ENCODE data around the gene RBM11. TPM values are rescaled to one million over a fixed set of nuclear protein-coding genes. Genes with fewer than 3 reads are reported as not detected.

The RBM11 gene
- total RNA-seq, 2 donors from 2014 or later: 5.4 to 13.5 TPM

- no peaks in the 10 kb centered on the region for H3K36me3 Mint-ChIP-seq (ENCODE audit: low read depth)
- no peak overlapping the region for H3K4me3 ChIP-seq (ENCODE audit: low read length)
- no peak for DNase-seq
- no peaks in the 10 kb centered on the region for H3K36me3 ChIP-seq (ENCODE audit: control insufficient read depth, insufficient read depth, low read length)
- WGBS, 2 experiments (ENCODE audit: insufficient coverage in 1 of 2, insufficient read length in 1 of 2): 100% methylated on average over 1 of the region's 2 CpGs; no CpG with 5 or more reads in 1 of the 2 experiments
- no peak overlapping the region for H3K27ac ChIP-seq (ENCODE audit: low read depth, low read length)
- no peaks in the 10 kb centered on the region for H3K9me3 ChIP-seq (ENCODE audit: control insufficient read depth, low read length)
- no peaks in the 10 kb centered on the region for H3K27me3 ChIP-seq (ENCODE audit: control insufficient read depth, insufficient read depth, low read length, poor library complexity, severe bottlenecking)
- no peaks in the 10 kb centered on the region for H3K4me1 ChIP-seq (ENCODE audit: control insufficient read depth, insufficient read depth, low read length)
- no peaks in the 10 kb centered on the region for H3K4me1 Mint-ChIP-seq
- no peak overlapping the region for H3K4me3 Mint-ChIP-seq
- TF ChIP-seq CTCF (conservative IDR thresholded peaks at IDR 0.05): no peak
- H3K27me3 Mint-ChIP-seq (ENCODE audit: insufficient read depth): no peaks in the 10 kb centered on the region
- no peak overlapping the region for H3K9ac ChIP-seq (ENCODE audit: extremely low read depth, low read length, poor library complexity, severe bottlenecking)
- H3K27ac Mint-ChIP-seq: no peak overlapping the region
- H3K9me3 Mint-ChIP-seq: no peaks in the 10 kb centered on the region
Measured at GRCh38 chr21:14239281-14239680, 23.3 kb downstream of the RBM11 start.

GRCh38 chr21:14241297-14241696, 25.3 kb downstream of the RBM11 start:
- no peak overlapping the region for H3K27ac Mint-ChIP-seq
- H3K9me3 Mint-ChIP-seq: no peaks in the 10 kb centered on the region
- Histone ChIP-seq H3K4me3 (ENCODE audit: low read length) (no peak overlapping the region), H3K36me3 (ENCODE audit: control insufficient read depth, insufficient read depth, low read length) (no peaks in the 10 kb centered on the region), H3K9ac (ENCODE audit: extremely low read depth, low read length, poor library complexity, severe bottlenecking) (no peak overlapping the region), H3K4me1 (ENCODE audit: control insufficient read depth, insufficient read depth, low read length) (no peaks in the 10 kb centered on the region), H3K27ac (ENCODE audit: low read depth, low read length) (no peak overlapping the region), H3K27me3 (ENCODE audit: control insufficient read depth, insufficient read depth, low read length, poor library complexity, severe bottlenecking) (no peaks in the 10 kb centered on the region), H3K9me3 (ENCODE audit: control insufficient read depth, low read length) (no peaks in the 10 kb centered on the region)
- no peak for DNase-seq
- no peaks in the 10 kb centered on the region for H3K4me1 Mint-ChIP-seq
- no peaks in the 10 kb centered on the region for H3K27me3 Mint-ChIP-seq (ENCODE audit: insufficient read depth)
- no peaks in the 10 kb centered on the region for H3K36me3 Mint-ChIP-seq (ENCODE audit: low read depth)
- TF ChIP-seq CTCF (conservative IDR thresholded peaks at IDR 0.05): no peak
- H3K4me3 Mint-ChIP-seq: no peak overlapping the region
- 47 to 100% methylated on average over 1 to 2 of the region's 2 CpGs for WGBS, 2 experiments (ENCODE audit: insufficient coverage in 1 of 2, insufficient read length in 1 of 2)

GRCh38 chr21:14243461-14243860, 27.5 kb downstream of the RBM11 start:
- Mint-ChIP-seq H3K4me1 (no peaks in the 10 kb centered on the region), H3K4me3 (no peak overlapping the region), H3K9me3 (peaks cover 2% of the 10 kb centered on the region), H3K36me3 (ENCODE audit: low read depth) (no peaks in the 10 kb centered on the region), H3K27me3 (ENCODE audit: insufficient read depth) (no peaks in the 10 kb centered on the region), H3K27ac (no peak overlapping the region)
- H3K9ac ChIP-seq (ENCODE audit: extremely low read depth, low read length, poor library complexity, severe bottlenecking): no peak overlapping the region
- no peak overlapping the region for H3K4me3 ChIP-seq (ENCODE audit: low read length)
- no peak for TF ChIP-seq CTCF (conservative IDR thresholded peaks at IDR 0.05)
- no peaks in the 10 kb centered on the region for H3K36me3 ChIP-seq (ENCODE audit: control insufficient read depth, insufficient read depth, low read length)
- no peak overlapping the region for H3K27ac ChIP-seq (ENCODE audit: low read depth, low read length)
- 45 to 50% methylated on average over 1 of the region's 1 CpG for WGBS, 2 experiments (ENCODE audit: insufficient coverage in 1 of 2, insufficient read length in 1 of 2)
- no peak for DNase-seq
- no peaks in the 10 kb centered on the region for H3K4me1 ChIP-seq (ENCODE audit: control insufficient read depth, insufficient read depth, low read length)
- no peaks in the 10 kb centered on the region for H3K9me3 ChIP-seq (ENCODE audit: control insufficient read depth, low read length)
- H3K27me3 ChIP-seq (ENCODE audit: control insufficient read depth, insufficient read depth, low read length, poor library complexity, severe bottlenecking): no peaks in the 10 kb centered on the region

All from endodermal cell (in vitro differentiated cells).